NCI-H128 (cell line): ENCODE measurements around the gene QSOX1.

Experiments
- DNase-seq: peaks from one replicate; lab custom pipeline; 2025; ENCODE audit not compliant: unreplicated experiment; lab: John Stamatoyannopoulos, UW

The QSOX1 gene

DNA sequence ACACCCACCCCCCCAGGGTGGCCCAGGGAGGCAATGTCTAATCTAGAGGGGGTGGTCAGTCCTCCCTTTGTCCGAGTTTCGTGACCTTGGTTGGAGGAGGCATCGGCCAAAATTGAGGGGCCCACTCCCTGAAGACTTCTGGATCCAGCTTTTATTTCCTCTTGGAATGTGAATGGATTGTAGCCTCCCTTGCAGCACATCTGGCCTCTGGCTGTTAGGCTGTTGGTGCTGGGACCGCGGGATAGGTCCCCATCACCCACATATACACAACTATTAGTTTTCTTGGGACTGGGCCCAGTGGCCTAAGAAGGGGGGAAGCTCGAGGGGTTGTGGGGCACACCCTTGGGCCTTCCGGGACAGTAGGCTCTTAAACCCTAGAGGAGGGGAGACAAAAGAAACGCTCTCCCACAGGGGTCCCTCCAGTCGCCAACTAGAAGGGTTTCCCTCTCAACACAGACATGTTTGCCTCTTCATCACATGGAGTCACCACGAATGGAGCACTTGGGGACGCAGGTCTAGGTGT, 77.9 kb downstream of the QSOX1 start:
- DNase-seq, result no peak

DNA sequence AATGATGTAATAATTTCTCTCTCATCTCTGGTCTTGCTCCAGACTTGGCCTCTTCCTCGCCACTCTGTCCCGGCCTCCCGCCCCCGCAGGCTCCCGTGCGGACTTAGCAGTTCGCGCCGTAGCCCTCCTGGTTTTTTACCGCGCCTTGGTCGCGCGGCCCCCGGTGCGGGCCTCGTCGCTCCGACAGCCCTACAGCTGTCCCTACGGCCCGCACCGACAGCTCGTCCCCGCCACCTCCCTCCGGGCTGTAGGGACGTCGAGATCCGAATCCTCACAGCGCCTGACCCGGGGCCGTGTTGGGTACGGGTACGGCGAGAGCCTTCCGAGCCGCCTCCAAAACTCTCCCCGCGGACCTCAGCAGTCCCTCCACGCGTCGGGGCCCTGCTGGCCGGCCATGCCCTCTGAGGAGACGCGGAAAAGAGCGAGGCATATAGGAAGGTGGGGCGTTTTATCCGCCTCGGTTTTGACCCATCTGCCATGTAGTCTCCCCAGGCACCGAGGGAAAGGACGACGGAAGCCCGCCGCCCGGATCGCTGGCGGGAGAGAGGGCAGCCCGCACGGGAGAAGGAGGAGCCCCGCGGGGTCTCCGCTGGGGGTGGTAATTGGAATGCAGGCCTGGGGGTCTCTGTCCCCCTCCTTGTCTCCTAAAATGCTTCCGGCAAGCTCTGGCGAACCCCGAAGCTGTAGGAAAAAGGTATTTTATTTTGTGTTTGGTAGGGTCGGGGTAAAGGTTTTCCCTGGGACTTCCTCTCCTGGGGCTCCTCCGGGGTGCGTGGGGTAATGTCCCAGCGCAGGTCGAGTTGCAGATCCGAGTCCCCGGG, 78.7 kb downstream of the QSOX1 start:
- no peak for DNase-seq

DNA sequence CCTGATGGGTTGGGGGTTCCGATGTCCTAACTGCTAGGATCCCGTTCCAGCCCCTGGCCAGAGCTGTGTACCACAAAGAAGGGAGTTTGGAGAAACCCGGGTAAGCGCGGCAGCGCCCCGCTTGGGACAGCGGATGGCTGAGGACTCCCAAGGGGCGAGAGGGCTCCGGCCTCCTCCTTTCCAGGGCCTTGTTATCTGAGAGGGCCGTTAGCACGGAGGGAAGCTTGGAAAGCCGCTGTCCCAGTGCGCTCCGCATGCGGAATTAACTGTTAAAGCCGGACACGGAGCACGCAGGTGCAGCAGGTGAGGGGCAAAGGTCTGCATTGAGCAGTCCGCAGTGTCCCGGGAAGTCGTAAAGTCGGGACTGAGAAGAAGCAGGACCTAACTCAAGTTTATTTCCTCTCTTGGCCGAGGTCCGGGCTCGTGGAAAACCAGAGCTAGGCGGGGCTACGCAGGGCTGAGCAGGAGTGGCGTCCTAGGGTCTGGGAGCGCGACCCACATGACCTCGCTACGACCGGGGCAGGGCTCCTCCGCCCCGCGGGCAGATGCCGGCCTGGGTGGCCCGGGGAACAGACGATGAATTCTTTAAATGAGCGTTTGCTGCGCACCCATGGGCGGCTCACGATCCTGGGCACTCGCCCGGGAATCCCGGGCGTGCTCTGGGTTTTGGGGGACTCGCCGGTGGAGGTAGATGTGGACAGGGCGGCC, 79.9 kb downstream of the QSOX1 start:
- DNase-seq, result no peak

DNA sequence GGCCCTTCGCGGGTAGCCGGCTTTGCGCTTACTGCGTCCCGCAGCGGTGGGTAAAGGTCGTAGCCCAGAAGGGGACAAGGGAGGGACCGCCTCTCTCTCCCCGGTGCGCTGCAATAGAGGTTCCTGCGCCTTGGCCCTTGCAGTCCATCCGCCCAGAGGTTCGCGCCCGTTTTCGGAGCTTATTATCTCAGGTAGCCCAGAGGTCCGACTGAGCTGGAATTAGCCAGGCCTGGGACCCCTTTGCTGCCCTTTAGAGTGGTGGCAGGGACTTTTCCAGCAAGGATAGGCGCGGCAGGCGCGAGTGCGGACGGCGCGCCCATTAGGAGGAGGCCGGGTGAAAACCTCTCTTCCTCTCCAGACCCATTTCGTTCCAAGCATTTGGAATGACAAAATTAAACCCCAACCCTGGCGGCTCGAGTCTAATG, 80.4 kb downstream of the QSOX1 start:
- DNase-seq, result no peak

DNA sequence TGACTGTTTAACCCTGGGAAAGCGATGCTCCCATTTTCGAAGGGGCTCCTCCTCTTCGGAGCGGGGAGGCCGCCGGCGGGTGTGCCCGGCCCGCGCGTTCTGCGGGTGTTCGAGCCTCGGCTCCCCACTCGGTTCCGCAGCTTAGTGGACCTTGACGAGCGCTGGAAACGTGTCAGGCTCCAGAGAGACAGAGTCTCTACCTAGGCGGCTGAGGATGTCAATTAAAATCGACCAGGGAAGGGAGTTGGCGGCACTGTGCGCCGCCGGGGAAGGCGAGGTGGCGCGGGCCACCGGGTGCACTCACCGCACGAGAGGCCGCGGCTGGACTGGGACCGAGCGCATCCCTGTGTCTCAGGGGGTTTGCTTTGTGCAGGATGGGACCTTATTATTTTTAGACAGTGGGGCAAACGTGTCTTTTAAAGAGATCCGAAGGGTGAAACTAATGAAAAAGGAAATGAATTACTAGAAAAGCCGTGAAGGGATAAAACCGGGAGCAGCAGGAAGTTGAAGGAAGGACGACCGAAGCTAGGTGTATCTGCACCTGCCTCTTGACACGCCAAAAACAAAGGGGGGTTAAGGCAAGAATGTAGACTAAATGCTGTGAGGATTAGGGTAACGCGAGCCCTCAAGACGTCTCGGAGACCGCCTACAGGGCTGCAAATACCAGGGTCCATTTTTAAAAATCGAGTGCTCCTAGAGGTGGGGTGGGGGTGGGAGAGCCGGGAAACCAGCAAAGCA, 81.0 kb downstream of the QSOX1 start:
- no peak for DNase-seq

DNA sequence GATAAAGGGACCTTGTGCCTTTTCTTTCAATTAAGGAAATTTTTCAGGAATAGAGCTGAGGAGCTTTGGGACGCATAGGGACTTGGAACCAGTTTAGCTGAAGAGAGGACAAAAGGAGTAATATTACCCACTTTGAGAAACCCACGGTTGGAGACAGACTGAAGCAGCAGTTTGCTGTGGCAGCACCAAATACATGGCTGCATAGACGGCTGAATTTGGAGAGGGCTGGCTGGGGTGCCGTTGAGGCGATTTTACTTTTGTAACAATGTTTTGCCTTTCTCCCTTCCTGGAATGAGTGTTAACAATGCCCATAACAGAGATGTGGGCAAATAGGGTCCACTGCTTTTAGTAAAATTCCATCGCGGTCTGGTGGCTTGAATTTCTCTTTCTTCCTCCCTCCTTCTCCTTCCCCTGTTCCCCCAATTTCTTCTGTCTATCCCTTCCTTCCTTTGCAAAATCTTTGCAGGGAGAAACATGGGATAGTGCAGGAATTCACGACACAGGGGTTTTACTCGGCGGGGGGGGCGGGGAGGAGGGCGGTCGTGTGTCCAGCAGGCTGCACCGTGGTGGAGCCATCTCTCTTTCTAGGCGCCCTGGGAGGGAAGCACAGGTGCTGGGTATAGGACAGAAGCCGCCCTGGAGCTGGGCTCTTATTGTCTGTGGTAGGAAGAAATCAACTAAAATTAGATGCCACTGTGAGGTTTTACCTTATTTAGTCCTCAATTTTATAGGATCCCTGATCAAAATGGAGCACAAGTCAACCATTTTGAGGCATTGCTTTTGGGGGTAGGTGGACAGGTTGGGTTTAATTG, 82.2 kb downstream of the QSOX1 start:
- DNase-seq, result no peak

DNA sequence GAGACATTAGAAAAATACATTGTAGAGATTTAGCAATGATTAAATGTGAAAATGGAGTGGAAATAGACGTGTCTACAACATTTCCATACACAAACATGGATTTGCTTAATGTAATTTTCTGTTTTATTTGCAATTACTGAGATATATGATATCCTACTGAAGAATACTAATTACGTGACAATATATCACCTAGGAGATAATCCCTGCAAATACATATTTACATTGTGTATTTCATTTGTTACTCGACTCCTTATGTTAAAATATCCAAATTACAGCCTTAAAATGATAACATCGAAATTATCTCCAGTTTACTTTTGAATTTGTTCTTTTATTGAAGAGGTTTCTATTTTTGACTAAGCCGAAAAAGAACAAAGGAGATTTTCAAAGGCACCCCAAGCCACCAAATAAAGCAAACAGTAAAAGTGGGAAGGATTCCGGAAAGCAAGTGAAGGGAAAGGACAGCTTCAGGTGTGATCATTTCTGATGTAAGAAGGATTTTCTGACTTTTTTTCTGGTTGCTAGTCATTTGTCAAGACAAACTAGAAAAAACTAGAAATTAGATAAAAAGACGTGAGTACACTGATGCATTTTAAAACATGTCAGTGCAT, 83.3 kb downstream of the QSOX1 start:
- DNase-seq, result no peak

DNA sequence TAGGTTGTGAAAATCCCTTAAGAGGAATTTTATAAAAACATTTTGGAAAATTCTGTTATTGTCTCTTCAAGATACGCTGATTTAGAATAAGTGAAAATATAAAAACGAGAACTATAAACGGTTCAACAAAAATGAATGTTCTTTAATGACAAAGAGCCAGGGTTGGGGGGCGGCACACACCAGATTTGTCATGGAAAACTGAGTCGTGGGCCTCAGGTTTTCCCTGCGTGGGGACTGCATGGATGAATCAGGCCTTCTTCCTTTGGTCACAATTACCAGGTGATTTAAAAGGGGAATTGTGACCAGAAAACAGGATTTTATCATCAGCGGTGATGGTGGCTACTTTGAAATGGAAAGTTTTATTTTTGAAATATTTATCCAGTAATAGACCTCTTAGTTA, 84.0 kb downstream of the QSOX1 start:
- no peak for DNase-seq

DNA sequence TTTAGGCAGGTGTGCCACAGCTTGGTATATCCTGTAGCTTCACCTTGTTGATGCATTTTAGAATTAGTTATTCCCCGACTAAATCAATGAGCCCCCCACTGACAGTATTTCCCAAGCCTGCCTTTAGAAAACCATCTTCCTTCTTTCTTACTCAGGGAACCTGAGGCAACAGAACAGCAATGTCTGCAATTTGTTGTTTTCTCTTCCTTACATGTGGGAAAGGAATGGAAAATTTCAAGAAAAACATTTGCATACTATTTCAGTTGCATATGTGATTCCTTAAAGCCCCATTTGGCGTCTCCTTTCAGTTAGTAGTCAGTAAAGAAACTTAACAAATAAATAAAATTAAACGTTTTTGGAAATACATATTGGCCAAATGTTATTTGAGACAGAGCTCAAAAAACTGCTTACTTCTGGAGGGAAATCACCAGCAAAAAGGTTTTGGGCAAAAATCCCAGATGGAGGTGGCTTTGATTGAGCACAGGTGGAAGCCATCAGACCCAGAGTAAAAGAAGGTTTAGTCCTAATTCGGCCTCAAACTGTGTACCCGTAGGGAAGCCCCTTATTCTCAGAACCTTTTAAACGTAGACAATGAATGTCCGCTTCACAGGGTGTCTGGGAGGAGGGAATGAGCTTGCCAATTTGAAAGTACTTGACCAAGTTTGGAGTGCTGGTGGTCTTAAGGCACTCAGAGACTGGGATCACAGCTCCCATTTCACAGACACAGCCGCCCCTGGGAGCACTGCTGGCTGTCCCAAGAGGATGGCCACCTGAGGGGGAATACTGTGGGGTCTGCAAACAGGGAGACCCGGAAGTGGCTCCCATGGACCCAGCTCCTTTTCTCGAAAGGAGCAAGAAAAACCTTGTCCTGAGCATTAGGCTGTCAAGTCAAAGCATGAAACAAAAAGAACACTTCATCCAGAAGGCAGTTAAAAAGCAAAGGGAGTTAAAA, 84.8 kb downstream of the QSOX1 start:
- DNase-seq, result no peak

DNA sequence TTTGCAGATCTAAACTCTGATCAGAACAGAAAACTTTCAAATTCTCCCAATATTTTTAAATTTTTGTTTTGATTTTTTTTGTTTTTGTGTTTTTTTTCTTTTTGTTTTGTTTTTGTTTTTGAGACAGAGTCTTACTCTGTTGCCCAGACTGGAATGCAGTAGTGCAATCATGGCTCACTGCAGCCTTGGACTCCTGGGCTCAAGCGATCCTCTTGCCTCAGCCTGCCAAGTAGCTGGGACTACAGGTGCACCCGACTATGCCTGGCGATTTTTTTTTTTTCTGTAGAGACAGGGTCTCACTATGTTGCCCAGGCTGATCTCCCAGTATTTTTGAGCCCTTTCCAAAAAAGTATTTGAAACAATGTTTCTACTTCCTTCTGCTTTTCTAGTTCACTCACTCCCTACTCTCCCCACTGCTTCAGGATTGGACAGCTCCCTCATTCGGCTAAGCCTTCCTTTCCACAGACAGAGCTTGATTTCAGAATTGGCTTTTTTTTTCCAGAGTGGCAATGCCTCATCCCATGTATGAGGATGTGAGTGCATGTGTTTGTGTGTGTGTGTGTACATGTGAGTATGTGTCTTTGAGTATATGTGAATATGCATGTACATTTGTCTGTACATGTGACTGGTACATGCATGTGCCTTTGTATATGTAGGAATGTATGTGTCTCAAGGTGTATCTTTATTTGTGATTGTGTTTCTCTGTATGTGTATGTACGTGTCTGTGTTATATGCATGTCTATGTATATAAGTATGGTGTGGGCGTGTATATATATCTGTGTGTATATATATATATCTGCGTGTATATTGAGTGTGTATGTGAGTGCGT, 87.3 kb downstream of the QSOX1 start:
- no peak for DNase-seq

DNA sequence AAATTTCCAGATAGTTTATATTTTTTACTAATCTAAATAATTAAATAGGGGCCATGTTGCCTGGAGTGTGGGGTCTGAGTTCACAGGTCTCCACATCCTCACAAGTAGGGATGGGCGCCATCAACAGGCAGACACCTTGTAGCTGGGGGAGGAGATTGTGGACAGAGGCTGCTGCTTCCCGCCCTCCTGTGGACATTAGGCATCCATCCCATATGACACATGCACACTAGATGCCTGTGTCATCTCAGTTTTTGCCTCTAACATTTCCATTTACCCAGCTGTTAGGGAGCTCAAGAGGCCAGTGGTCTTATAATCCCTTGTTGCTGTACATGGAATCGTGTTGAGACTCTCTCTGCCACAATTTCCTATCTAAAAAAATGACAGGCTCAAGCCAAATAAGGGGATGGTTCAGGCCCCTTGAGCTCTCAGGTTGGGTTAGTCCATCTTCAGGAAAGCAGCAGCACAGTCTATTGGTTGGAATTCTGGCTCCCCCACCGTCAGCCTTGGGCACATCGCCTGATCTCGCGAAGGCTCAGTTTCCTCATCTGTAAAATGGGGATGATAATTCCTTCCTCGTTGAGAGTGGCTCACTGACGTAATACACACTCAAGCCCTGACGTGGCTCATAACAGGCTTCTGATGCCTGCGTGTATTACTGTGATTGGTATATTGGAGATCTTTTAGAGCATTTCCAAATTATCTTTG, 89.0 kb downstream of the QSOX1 start:
- no peak for DNase-seq

DNA sequence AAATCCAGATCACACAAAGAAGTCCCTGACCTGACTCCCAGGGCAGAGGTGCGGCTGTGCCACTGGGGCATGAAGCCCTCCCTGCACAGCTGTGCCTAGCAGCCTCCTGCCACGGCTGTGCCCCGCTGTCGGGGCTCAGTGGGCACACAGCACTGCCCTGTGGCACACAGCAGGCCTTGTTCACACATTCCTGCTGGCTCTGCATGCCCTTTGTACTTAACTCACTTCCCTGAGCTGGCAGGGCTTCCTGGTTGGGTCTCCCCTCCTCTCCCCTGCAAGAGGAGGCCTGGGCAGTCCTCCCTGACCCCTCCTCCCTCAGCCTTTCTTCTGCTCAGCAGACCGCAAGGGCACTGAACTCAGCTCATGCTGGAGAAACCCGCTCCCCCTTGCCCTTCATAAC, 90.2 kb downstream of the QSOX1 start:
- no peak for DNase-seq

DNA sequence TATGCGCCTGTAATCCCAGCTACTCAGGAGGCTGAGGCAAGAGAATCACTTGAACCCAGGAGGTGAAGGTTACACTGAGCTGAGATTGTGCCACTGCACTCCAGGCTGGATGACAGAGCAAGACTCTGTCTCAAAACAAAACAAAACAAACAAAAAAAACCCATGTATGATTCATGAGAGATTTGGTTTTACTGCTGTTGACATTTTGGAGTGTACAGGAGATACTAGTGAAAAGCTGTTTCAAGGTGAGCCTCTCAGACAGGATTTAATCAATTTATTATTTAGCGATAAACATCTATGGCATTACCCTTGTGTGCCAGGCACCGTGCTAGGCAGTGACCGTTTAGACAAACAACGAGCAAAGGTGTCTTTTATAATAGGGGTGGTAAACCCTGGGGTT, 91.9 kb downstream of the QSOX1 start:
- DNase-seq, result no peak

DNA sequence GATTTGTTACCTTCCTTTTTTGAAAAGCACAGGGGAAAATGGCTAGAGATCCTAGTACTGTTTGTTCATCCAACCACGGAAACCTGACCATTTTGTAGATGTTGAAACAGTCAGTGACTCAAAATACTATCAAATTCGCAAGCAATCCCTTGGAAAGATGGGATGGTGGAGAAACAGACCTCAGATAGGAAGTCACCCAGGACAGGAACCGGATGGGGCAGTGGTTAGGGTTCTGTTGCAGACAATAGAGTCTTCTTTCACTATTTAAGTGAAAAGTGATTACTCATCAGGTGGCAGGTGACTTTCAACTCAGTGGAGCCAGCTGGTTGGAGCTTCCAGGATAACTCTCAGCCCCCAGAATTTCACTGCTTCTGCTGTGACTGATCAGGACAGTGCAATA, 92.4 kb downstream of the QSOX1 start:
- no peak for DNase-seq

DNA sequence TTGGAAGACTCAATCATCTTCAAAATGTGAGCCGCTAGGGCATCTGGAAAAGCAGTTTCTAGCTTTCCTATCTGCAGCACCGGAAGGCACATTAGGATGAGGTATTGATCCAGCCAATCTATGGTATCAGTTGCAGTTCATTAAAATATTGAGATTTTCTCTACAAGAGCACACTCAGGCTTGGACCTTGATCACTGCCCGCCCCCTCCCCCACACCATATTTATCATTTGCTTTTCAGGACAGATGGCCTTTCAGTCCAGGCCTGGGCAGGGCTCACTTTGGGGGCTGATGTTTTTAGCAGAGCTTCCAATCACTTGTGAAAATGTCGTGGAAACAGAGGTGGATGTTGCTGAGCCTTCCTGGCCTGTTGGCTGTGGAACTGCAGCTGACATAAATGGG, 92.9 kb downstream of the QSOX1 start:
- no peak for DNase-seq

DNA sequence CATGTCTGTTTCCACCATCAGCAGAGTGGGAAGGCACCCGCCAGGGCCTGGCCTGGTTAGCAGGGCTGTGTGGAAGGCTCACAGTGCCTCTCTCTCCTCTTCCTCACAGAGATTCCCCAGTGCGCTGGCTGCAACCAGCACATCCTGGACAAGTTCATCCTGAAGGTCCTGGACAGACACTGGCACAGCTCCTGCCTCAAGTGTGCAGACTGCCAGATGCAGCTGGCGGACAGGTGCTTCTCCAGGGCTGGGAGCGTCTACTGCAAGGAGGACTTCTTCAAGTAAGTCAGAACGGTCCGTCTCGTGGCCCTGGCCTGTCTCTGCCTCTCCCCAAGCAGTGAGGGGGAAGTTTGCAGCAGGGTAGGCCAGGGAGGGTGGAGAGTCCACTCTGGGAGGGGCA, 93.5 kb downstream of the QSOX1 start:
- no peak for DNase-seq

DNA sequence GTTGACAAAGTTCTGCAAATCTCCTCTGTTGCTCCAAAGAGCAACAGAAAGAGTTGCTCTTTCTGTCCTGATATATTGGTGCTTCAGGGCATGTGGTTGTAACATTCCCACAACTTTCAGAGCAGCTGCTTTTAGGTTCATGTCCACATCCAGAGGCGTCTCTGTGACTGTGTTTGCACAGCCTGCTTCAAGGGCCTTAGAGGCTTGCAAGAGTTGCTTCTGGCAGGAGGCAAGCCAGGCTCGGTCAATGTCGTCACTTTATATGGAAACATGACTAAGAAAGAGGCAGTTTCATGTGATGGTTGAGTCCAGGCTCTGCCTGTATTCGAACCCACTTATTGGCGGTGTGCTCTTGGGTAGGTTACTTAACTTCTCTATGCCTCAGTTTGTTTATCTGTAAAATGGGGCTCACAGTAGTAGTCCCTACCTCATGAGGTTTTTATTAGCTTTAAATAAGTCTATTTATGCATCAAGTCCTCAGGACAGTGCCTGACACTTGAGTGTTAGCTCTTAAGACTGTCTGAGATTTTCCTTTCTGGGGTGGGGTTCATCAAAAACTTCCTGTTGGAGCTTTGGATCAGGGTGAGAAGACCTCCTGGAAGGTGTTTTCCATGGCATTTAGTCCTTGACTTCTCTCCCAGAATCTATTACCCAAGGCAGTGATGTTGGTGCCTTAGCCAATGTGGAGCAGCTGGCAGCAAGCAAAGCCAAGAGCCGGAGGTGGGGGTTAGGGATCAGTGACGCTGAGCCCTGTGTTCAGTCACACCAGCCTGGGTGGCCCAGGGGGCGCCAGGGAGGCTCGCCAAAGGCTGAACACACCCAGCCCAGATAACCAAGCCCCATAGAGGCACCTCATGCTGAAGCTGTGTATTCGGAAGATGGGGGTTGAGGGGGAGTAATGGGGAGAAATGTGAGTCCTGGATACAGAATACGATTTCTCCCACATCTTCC, 94.3 kb downstream of the QSOX1 start:
- DNase-seq, result no peak
